ENCODE measurements around the gene GRIK2.

The GRIK2 gene

DNA sequence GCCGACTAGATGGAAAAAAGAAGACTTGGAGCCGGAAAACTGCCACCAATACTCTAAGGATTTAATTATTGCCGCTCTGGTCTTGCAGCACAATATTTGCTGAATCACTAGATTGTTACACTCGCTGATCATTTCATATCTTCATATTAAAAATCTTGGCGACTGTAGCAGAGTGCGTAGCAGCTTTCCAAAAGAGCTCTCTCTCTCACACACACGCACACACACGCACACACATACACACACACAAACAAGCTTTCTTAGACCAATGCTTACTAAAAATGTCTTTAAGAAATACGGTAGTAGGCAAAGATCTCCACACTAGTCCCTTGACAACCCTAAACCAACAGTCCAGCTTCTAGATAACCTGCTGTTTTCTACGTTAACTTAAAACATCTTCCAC lies 7.7 kb downstream of the GRIK2 start:
- DNase-seq, result no peak

DNA sequence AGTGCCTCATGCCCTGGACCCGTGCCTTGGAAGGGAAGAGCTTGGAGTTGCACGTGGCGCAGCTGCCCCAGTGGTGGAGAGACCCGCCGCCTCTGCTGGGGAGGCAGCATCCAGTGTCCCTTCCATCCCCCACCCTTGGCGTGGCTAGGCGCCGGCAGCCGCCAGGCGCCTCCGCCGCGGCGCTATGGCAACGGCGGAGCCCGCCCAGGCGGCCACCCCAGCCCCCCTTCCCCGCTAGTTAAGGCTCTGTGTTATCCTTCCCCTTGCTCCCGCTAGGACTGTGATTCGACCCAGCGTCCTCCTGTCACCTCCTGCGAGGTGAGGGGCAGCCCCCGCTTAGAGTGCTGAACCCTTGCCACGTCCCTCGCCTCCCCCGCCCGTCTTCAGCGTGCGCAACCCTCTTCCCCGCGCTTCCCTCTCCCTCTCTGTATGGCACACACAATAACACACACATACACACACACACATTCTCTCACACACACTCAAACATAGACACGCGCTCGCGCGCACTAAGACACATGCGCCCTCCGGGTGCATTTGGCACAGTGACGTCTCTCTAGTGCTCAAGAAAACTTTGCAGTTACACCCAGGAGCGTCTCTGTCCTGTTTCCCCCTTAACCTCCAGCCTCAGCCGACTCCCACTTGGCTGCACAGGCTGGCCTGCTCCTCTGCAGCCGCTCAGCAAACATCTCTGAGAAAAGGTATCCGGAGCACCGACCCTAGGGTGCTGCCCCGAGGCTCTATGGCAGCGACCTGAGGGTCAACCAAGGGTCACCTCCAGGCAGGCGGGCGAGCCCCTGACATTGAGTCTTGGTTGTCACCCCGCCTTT lies 8.5 kb downstream of the GRIK2 start:
- DNase-seq, result no peak

- DNase-seq, result no peak
Observed at GRCh38 chr6:101402622-101403031, 9.1 kb downstream of the GRIK2 start.

GRCh38 chr6:101403216-101403945 lies 9.9 kb downstream of the GRIK2 start:
- DNase-seq, result no peak

DNA sequence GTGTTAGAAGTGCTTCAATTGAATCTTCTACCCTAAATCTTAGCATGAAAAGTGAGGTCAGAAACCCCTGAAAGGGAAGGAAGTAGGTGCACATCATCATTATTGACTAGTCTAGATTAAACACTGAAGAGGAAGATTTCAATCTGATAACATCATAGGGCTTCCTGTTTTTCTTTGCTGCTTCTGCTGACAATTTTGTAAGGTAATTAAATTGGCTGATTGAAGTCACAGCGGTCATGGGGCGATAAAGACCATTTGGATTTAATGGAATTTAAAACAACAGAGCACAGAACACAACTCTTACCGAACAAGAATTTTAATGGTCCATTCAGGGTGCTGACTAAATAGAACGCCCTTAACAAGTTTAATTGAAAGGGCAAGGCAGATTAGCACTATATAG lies 11.3 kb downstream of the GRIK2 start:
- DNase-seq, result no peak

DNA sequence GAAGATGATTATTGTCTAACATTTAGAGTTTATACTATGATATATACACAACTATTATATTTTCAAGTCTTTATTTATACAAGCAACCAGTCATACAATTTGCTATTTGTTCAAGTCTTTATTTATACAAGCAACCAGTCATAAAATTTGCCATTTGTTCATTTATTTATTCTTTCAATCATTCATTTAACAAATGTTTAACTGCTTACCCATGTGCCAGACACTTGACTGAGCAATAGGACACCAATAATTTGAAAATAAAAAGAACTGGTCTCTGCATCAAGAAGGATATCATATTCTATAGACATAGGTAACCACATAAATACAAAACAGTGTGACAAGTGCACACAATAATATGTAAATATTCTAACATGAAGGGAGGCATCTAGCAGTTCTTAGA lies 20.3 kb downstream of the GRIK2 start:
- DNase-seq, result no peak

DNA sequence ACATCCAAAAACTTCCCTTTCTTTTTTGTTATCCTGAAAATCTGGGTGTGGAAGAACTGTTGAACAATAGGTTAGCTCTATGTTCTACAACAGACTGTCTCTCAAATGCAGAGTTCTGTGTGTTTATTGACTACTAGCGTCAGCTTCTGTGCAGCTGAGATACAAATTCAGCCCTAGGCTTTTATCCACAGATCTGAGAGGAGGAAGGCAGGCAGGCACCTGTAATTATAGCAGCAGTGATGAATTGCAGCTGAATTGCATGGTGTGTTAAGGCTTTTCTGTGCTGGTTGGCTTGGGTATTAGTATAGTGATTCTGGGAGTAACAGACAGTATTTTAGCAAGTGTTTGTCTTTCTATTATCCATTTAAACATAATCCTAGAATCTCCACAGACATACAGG lies 24.4 kb downstream of the GRIK2 start:
- no peak for DNase-seq

DNA sequence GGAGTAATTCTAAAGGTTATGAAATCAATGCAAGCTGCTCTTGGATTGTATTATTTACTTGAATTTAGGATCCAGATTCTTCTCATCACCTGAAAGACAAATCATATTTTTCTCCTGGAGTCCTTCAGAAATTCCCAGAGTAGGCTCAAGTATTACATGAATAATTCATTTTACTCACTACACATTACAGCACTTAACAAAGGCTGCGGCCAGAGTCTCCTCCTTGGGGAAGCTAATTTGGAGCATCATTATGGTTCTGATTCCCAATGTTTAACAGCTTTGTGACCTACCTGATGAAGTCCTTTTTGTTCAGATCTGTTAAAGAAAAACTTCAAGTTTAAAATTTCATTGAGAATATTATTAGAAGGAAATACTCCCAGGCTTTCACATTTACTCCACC lies 28.7 kb downstream of the GRIK2 start:
- DNase-seq, result no peak

DNA sequence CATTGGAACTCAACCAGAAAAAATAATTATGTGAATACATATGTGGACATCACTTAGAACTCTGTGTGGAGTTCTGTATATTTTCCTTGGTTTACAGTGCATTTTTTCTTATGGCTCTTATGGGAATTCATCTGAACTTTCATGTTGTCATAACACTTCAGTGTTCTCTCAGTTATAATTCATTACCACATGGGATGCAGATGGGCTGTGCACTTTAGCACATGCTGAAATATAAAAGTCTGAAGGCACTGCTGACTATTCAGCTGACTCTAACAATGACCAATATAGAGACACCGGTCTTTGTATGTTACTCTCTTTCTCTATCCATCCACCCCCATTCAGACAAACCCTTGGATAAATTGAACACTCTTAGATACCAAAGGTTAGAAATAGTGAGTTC lies 29.3 kb downstream of the GRIK2 start:
- DNase-seq, result no peak

DNA sequence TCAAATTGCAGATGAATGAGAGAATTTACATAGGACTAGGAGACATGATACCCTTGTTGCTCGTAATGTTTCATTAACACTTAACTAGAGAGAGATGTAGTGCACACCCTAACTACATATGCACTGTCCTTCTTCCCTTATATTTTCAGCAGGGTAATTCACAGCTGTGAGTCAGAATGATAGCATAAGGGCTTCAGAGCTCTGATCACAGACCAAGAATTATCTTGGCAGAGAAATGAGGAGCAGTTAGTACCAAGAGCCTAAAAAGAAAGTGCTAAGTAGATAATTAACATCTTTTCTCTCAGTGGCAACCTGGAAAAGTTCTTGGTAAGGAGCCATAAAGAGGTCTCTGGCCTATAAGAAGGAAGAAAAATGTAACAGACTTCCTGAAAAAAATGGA lies 35.8 kb downstream of the GRIK2 start:
- DNase-seq, result peak; percentile 80

DNA sequence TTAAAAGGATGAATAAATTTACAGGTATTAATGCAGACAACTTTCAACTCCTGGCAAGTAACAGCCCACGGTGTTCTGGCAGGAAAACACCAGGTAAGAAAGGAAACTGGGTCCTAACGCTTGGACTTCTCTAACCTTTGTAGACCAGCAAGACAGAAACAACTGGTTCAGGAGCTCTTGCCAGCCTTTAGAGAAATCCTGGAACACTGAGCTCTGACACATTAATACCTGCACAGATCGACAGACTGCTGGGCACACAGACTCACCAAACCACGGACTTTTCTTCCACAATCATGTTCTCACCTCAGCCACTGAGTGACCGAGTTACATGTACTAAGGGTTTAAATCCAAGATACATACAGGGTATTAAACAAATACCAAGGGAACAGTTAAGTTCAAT lies 36.3 kb downstream of the GRIK2 start:
- DNase-seq, result no peak

GRCh38 chr6:101433141-101433540 lies 39.6 kb downstream of the GRIK2 start:
- no peak for DNase-seq

DNA sequence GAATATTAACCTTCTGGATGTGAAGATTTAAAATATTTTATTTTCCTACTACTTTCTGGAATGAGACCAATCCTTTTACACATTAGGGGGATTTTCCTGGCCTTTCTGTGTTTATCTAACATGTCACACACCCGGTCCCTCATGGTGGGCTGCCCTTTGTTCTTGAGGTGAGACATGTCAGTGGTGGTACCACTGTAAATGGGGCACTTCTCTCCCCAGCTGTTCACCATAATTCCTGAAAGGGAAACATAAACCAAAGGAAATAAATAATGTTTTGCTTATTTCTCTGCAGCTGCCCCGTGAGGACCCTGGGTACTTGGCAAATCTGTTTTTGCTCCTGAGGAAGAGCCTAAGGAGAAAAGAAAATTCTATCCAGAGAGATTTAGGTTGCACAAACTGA lies 41.1 kb downstream of the GRIK2 start:
- DNase-seq, result no peak

- no peak for DNase-seq
Observed at GRCh38 chr6:101435038-101435437, 41.5 kb downstream of the GRIK2 start.

DNA sequence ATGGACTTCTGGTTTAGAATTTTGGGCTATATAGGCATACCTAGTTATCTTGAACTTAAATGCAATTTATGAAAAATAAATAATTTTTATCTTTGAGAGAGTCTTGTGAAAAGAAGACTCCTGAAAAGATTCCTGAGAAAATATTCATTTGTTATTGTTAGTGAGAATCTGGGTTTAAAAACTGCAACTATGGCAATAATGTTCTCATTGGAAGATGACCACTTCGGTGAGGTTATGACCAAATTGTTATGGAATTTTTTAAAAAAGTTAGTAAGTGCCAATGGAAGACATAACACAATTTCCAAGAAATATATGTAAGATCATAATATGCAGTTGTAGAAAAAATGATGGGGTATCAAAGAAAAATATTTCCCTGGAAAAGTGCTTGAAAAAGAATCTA lies 46.3 kb downstream of the GRIK2 start:
- no peak for DNase-seq

GRCh38 chr6:101443315-101443714 lies 49.8 kb downstream of the GRIK2 start:
- no peak for DNase-seq

GRCh38 chr6:101444717-101445116 lies 51.2 kb downstream of the GRIK2 start:
- DNase-seq, result no peak

GRCh38 chr6:101445527-101445926 lies 52.0 kb downstream of the GRIK2 start:
- peak; percentile 82 for DNase-seq

- DNase-seq, result no peak
Observed at GRCh38 chr6:101450901-101451300, 57.4 kb downstream of the GRIK2 start.

DNA sequence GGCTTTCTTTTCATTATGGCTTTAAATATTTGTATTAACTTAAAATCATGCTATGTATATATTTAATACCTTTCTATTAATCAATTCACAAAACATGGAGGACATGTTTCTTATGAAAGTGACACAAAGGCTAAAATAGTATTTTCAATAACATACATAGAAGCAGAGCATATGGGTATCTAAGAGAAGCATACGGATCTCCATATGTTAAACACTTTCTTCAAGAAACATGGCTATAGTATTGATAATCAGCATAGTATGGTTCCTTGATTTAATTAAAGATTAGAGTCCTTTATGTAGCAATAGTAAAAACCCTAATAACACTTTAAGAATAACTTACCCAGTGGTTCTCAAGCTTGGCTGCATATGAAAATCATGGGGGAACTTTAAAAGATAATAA lies 58.5 kb downstream of the GRIK2 start:
- no peak for DNase-seq

DNA sequence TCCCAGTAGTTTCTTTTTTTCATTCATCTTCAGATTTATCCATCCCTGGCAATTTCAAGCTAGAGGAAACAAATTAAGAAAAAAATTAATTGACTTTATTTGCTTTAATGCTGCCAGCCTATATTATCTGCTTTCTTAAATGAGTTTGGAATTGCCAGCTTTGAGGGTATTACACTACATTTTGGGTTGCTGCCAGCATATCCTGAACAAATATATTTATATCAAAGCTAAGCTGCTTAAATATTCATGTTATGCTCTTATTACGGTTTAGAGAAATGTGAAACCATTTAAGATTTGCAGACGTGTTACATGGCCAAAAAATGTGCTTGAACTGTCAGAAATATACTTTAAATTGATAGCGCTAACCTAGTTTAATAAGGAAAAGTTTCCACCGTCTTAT lies 59.7 kb downstream of the GRIK2 start:
- DNase-seq, result peak; percentile 72

DNA sequence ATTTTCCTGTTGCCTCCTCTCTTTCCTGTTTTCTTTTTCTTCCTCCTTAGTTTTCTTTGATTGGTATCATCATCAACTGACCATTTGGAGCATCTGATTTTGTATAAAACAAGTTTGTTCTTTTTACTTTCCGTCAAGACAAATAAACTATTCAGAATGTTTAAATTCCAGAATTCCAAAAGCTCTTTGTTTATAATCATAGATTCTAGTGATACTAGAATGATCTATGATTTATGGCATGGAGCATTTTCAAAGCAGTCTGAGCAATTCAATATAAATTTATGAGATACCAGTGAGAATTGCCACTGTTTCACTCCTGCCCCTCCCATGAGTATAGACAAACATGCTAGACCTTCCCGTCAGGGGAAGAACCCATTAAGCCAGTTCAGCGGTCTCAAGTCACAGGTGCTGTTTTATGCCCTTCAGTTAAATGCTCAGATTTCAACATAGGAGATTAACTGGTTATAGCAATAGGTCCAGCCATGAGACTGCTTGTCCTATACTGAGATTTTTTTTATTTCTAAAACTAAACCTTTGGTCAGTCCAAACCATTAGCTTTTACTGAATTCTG lies 60.7 kb downstream of the GRIK2 start:
- peak; percentile 63 for DNase-seq

- DNase-seq, result peak; percentile 81
Observed at GRCh38 chr6:101458336-101458735, 64.8 kb downstream of the GRIK2 start.

- no peak for DNase-seq
Observed at GRCh38 chr6:101458826-101459225, 65.3 kb downstream of the GRIK2 start.

Data from NCI-H446 treated with DMSO at 0.1 percent for 48 hours (cell line).